Neutrophil (primary cell): ENCODE measurements around the gene TAMALIN.
A peak's percentile ranks its signal among the peaks of the same experiment; 100 is the strongest.

ENCODE experiments used
- H3K27ac ChIP-seq: fragments of 200-600 bp; sonication (generic); 2 replicates; pipeline ENCODE4 v1.5.1; 2016; ENCODE audit warnings: mild to moderate bottlenecking, moderate library complexity
- H3K27me3 ChIP-seq: fragments of 200-600 bp; sonication (generic); 2 replicates; pipeline ENCODE4 v1.6.0; 2016; ENCODE audit warnings: mild to moderate bottlenecking
- H3K36me3 ChIP-seq: fragments of 200-600 bp; sonication (generic); 2 replicates; pipeline ENCODE4 v1.5.1; 2017
- H3K4me1 ChIP-seq, 2 experiments: fragments of 200-600 bp in 1 of 2; sonication (generic) in 1 of 2; 1 replicate in 1 of 2; 2 replicates in 1 of 2; pipeline versions ENCODE4 v1.5.1 to v1.6.1; 2013 to 2016; ENCODE audit warnings: low read depth in 1 of 2, low read length in 1 of 2, mild to moderate bottlenecking in 1 of 2, moderate library complexity in 1 of 2; ENCODE audit not compliant: control insufficient read depth in 1 of 2, insufficient read depth in 1 of 2
- H3K4me3 ChIP-seq, 2 experiments: fragments of 200-600 bp in 1 of 2; sonication (generic) in 1 of 2; 1 replicate in 1 of 2; 2 replicates in 1 of 2; pipeline ENCODE4 v1.5.1; 2013 to 2016; ENCODE audit warnings: low read depth in 1 of 2, low read length in 1 of 2, mild to moderate bottlenecking in 1 of 2, moderate library complexity in 1 of 2
- H3K9me3 ChIP-seq: fragments of 200-600 bp; sonication (generic); 2 replicates; pipeline ENCODE4 v1.5.1; 2016
- CTCF ChIP-seq: fragments of 200-600 bp; sonication (generic); IDR thresholded peaks from 2 replicates; pipeline ENCODE4 v1.5.1; 2016; ENCODE audit warnings: antibody characterized with exemption

The TAMALIN gene

GRCh38 chr12:52035926-52036325, 29.2 kb downstream of the TAMALIN start:
- Histone ChIP-seq H3K36me3 (no peaks in the 10 kb centered on the region), H3K27ac (no peak overlapping the region), H3K4me1 (peaks cover 22 to 25% of the 10 kb centered on the region in 2 experiments), H3K9me3 (no peaks in the 10 kb centered on the region), H3K27me3 (peaks cover 85% of the 10 kb centered on the region), H3K4me3 (no peak overlapping the region)
- TF ChIP-seq CTCF, result no peak

DNA sequence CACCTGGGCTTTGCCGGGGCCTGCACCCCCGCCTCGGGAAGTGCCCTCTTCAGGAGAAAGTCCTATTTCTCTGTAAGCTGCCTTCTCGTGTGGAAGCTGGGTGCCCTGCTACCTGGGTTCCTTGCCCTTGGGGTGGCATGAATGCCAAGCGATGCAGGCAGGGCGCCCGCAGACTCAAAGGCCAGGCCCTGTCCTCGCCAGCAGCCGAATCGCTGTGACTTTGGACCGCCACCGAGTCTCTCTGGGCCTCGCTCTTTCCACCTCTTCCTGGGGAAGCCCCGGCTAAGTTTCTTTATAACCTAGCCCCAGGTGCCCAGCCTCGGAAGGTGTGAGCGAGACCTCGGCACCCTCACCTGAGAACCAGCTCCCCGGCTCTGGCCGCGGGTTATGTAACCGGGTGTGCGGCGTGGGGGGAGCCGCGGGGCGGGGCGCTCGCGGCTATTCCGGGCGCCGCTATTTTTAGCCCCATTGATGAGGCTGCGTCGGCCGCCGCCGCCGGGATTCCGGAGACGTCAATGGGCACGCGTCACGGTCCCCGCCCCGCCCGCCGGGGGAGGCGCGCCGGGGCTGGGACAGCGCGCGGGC, 29.9 kb downstream of the TAMALIN start:
- no peak for TF ChIP-seq CTCF
- H3K27ac ChIP-seq, result no peak overlapping the region
- no peaks in the 10 kb centered on the region for H3K9me3 ChIP-seq
- peaks cover 85% of the 10 kb centered on the region for H3K27me3 ChIP-seq
- H3K4me1 ChIP-seq, result peaks cover 22 to 25% of the 10 kb centered on the region in 2 experiments
- peak overlapping the region; percentile 37 to 49 for H3K4me3 ChIP-seq
- no peaks in the 10 kb centered on the region for H3K36me3 ChIP-seq

- no peak overlapping the region for H3K27ac ChIP-seq
- TF ChIP-seq CTCF, result no peak
Measured at GRCh38 chr12:52037248-52037861, 30.6 kb downstream of the TAMALIN start.

DNA sequence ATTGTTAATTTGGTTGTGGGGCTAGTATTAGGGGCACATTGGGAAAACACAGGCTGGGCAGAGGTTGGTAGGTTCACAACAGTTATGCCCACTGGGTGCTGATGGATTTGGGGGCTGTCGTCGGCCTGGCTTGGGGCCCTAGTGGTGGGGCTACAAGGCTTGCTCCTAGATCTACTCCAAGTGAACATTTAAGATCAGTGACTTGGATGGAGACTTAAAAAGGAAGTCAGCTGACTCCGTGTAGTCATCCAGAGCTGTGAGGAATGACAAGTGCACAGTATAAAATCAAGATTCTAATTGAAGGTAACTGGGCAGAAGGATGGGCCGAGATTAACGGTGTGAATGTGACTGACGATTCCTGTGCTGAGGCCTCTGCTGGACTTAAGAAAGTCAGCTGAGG, 31.7 kb downstream of the TAMALIN start:
- H3K27ac ChIP-seq, result no peak overlapping the region
- TF ChIP-seq CTCF, result no peak
- peaks cover 68% of the 10 kb centered on the region for H3K27me3 ChIP-seq
- H3K36me3 ChIP-seq, result no peaks in the 10 kb centered on the region
- no peak overlapping the region for H3K4me3 ChIP-seq
- no peaks in the 10 kb centered on the region for H3K9me3 ChIP-seq
- H3K4me1 ChIP-seq, result peaks cover 12 to 14% of the 10 kb centered on the region in 2 experiments

More at GRCh38 chr12:52037248-52037861, 30.6 kb downstream of the TAMALIN start:
- Histone ChIP-seq H3K36me3 (no peaks in the 10 kb centered on the region), H3K27me3 (peaks cover 79% of the 10 kb centered on the region), H3K4me3 (peak overlapping the region; percentile 20 to 43), H3K9me3 (no peaks in the 10 kb centered on the region), H3K4me1 (peaks cover 21 to 25% of the 10 kb centered on the region in 2 experiments)

GRCh38 chr12:52041035-52041434, 34.3 kb downstream of the TAMALIN start:
- no peak for TF ChIP-seq CTCF
- peaks cover 16 to 17% of the 10 kb centered on the region in 2 experiments for H3K4me1 ChIP-seq
- H3K27me3 ChIP-seq, result peaks cover 42% of the 10 kb centered on the region
- no peak overlapping the region for H3K4me3 ChIP-seq
- no peaks in the 10 kb centered on the region for H3K36me3 ChIP-seq
- no peaks in the 10 kb centered on the region for H3K9me3 ChIP-seq
- no peak overlapping the region for H3K27ac ChIP-seq
